Right atrium auricular region (tissue), 2 donors: ENCODE data around the gene CLEC16A. TPM values are rescaled to one million over a fixed set of nuclear protein-coding genes. Genes with fewer than 3 reads are reported as not detected.

ENCODE experiments used
- DNase-seq: peaks from one replicate; pipeline ENCODE4 v3.0.0-alpha.2; 2019; ENCODE audit warnings: low spot score
- H3K27ac ChIP-seq, 2 donors: fragments of 200-600 bp; sonication (generic); 1 replicate in 1 of 2; 2 replicates in 1 of 2; pipeline ENCODE4 v1.5.1; 2016 to 2019
- H3K27me3 ChIP-seq, 2 donors: fragments of 200-600 bp; sonication (generic); one replicate each; pipeline versions ENCODE4 v1.5.1 to v1.6.0; 2017 to 2019
- H3K36me3 ChIP-seq: fragments of 200-600 bp; sonication (generic); one replicate; pipeline ENCODE4 v1.5.1; 2016
- H3K4me1 ChIP-seq, 2 donors: fragments of 200-600 bp; sonication (generic); one replicate each; pipeline versions ENCODE4 v1.5.1 to v1.6.0; 2017 to 2019
- H3K4me3 ChIP-seq, 2 donors: fragments of 200-600 bp; sonication (generic); 1 replicate in 1 of 2; 2 replicates in 1 of 2; pipeline ENCODE4 v1.5.1; 2017 to 2019; ENCODE audit warnings: mild to moderate bottlenecking in 1 of 2, moderate library complexity in 1 of 2
- H3K9me3 ChIP-seq, 2 donors: fragments of 200-600 bp; sonication (generic); one replicate each; pipeline ENCODE4 v1.5.1; 2019
- CTCF ChIP-seq, 2 donors: fragments of 200-600 bp; sonication (generic); IDR thresholded peaks; one replicate each; pipeline ENCODE4 v1.5.1; 2019; ENCODE audit warnings: antibody characterized with exemption in 2 of 2
- total RNA-seq, 2 donors: library from RNA; depleted of rRNA; stranded (reverse); fragments of >200 nt; gene quantifications; one replicate each; pipeline ENCODE4 v1.1.0, GENCODE V29; 2016

CLEC16A gene
- total RNA-seq, 2 donors from 2014 or later = 24.1 to 49.0 TPM

- no peak overlapping the region for H3K27ac ChIP-seq
- H3K27me3 ChIP-seq = no peaks in the 10 kb centered on the region
- H3K36me3 ChIP-seq = no peaks in the 10 kb centered on the region
These were observed 47.2 kb upstream of the CLEC16A start for GRCh38 chr16:10897134-10897533.

DNA sequence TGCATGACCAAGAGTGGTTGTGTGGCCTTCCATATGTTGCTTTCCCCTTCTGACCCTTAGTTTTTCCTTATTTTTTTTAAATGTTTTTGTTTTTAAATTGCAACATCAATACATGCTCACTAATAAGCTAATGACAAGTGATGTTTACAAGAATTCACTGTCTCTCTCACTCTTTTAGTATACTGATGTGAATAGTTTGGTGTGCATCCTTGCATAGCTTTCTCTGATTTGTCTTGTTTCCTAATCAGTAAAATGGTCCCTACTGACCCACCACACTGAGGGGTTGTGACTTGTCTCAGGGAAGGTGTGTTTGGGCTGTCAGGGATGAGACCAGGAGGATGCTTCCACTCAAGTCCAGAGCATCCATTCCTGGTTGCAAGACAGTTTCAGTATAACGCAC, 41.4 kb upstream of the CLEC16A start:
- no peaks in the 10 kb centered on the region for H3K27me3 ChIP-seq
- no peak overlapping the region for H3K4me3 ChIP-seq
- no peaks in the 10 kb centered on the region for H3K4me1 ChIP-seq
- peaks cover 0 to 7% of the 10 kb centered on the region in 2 donors for H3K9me3 ChIP-seq
- TF ChIP-seq CTCF (IDR thresholded peaks at IDR 0.05) = no peak
- no peaks in the 10 kb centered on the region for H3K36me3 ChIP-seq
- DNase-seq = no peak
- H3K27ac ChIP-seq = no peak overlapping the region

More at GRCh38 chr16:10897134-10897533, 47.2 kb upstream of the CLEC16A start:
- H3K4me3 ChIP-seq = no peak overlapping the region
- no peak for TF ChIP-seq CTCF (IDR thresholded peaks at IDR 0.05)
- DNase-seq = no peak
- no peaks in the 10 kb centered on the region for H3K4me1 ChIP-seq
- H3K9me3 ChIP-seq = no peaks in the 10 kb centered on the region

DNA sequence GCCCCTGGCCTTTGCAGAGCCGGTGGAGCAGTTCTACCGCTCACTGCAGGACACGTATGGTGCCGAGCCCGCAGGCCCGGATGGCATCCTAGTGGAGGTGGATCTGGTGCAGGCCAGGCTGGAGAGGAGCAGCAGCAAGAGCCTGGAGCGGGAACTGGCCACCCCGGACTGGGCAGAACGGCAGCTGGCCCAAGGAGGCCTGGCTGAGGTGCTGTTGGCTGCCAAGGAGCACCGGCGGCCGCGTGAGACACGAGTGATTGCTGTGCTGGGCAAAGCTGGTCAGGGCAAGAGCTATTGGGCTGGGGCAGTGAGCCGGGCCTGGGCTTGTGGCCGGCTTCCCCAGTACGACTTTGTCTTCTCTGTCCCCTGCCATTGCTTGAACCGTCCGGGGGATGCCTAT, 37.9 kb upstream of the CLEC16A start:
- Histone ChIP-seq H3K36me3 (no peaks in the 10 kb centered on the region), H3K4me1 (no peaks in the 10 kb centered on the region), H3K4me3 (no peak overlapping the region), H3K9me3 (peaks cover 0 to 7% of the 10 kb centered on the region in 2 donors), H3K27ac (no peak overlapping the region), H3K27me3 (no peaks in the 10 kb centered on the region)
- no peak for TF ChIP-seq CTCF (IDR thresholded peaks at IDR 0.05)
- DNase-seq = no peak

DNA sequence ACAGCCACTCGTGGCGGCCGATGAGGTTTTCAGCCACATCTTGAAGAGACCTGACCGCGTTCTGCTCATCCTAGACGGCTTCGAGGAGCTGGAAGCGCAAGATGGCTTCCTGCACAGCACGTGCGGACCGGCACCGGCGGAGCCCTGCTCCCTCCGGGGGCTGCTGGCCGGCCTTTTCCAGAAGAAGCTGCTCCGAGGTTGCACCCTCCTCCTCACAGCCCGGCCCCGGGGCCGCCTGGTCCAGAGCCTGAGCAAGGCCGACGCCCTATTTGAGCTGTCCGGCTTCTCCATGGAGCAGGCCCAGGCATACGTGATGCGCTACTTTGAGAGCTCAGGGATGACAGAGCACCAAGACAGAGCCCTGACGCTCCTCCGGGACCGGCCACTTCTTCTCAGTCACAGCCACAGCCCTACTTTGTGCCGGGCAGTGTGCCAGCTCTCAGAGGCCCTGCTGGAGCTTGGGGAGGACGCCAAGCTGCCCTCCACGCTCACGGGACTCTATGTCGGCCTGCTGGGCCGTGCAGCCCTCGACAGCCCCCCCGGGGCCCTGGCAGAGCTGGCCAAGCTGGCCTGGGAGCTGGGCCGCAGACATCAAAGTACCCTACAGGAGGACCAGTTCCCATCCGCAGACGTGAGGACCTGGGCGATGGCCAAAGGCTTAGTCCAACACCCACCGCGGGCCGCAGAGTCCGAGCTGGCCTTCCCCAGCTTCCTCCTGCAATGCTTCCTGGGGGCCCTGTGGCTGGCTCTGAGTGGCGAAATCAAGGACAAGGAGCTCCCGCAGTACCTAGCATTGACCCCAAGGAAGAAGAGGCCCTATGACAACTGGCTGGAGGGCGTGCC, 37.2 kb upstream of the CLEC16A start:
- Histone ChIP-seq H3K27ac (no peak overlapping the region), H3K4me3 (no peak overlapping the region), H3K4me1 (no peaks in the 10 kb centered on the region), H3K9me3 (peaks cover 0 to 7% of the 10 kb centered on the region in 2 donors), H3K36me3 (no peaks in the 10 kb centered on the region), H3K27me3 (no peaks in the 10 kb centered on the region)
- no peak for DNase-seq
- no peak for TF ChIP-seq CTCF (IDR thresholded peaks at IDR 0.05)

GRCh38 chr16:10907757-10908045, 36.7 kb upstream of the CLEC16A start:
- Histone ChIP-seq H3K36me3 (no peaks in the 10 kb centered on the region), H3K4me3 (no peak overlapping the region), H3K4me1 (no peaks in the 10 kb centered on the region), H3K27me3 (no peaks in the 10 kb centered on the region), H3K9me3 (peaks cover 0 to 6% of the 10 kb centered on the region in 2 donors), H3K27ac (no peak overlapping the region)
- no peak for DNase-seq
- TF ChIP-seq CTCF (IDR thresholded peaks at IDR 0.05) = no peak

- no peak for DNase-seq
- no peak overlapping the region for H3K27ac ChIP-seq
- no peak for TF ChIP-seq CTCF (IDR thresholded peaks at IDR 0.05)
- H3K36me3 ChIP-seq = no peaks in the 10 kb centered on the region
- H3K9me3 ChIP-seq = no peaks in the 10 kb centered on the region
- no peaks in the 10 kb centered on the region for H3K27me3 ChIP-seq
- H3K4me3 ChIP-seq = no peak overlapping the region
- no peaks in the 10 kb centered on the region for H3K4me1 ChIP-seq
These were observed 33.1 kb upstream of the CLEC16A start for GRCh38 chr16:10911267-10911666.
